Stimulated activated CD4-positive, alpha-beta T cell treated with anti-CD3 and anti-CD28 coated beads, Interleukin-4, amount 100 ng/mL, for 48 hours (primary cell): Measurements from ENCODE around the gene UPF1.
"Not testable (repeated sequence)": the region's sequence is repeated elsewhere in the genome, so short reads cannot be mapped to it uniquely, and the experiment has no call there.

ENCODE experiments used
- DNase-seq, 2 donors: peaks; one replicate each; pipeline ENCODE4 v3.0.0-alpha.2; 2020; ENCODE audit warnings: low read depth in 2 of 2

Gene UPF1

GRCh38 chr19:18799389-18799970 is 32.3 kb upstream of the UPF1 start:
- DNase-seq, result no peak

DNA sequence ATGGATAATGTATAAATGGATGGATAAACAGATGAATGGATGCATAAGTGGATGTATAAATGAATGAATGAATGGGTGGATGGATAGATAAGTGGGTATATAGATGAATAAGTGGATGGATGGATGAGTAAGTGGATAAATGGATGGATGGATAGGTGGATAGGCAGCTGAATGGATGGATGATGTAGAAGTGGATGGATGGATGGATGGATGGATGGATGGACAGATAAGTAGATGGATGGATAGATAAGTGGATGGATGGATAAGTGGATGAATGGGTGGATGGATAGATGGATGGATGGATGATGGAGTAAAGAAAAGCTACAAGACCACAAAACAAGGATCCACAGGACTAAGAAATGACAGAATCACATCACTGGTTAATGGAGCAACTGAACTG is 31.7 kb upstream of the UPF1 start:
- DNase-seq, result no peak

- DNase-seq, result no peak
Measured at GRCh38 chr19:18800636-18801035, 31.1 kb upstream of the UPF1 start.

- DNase-seq, result no peak
Measured at GRCh38 chr19:18802354-18802753, 29.4 kb upstream of the UPF1 start.

DNA sequence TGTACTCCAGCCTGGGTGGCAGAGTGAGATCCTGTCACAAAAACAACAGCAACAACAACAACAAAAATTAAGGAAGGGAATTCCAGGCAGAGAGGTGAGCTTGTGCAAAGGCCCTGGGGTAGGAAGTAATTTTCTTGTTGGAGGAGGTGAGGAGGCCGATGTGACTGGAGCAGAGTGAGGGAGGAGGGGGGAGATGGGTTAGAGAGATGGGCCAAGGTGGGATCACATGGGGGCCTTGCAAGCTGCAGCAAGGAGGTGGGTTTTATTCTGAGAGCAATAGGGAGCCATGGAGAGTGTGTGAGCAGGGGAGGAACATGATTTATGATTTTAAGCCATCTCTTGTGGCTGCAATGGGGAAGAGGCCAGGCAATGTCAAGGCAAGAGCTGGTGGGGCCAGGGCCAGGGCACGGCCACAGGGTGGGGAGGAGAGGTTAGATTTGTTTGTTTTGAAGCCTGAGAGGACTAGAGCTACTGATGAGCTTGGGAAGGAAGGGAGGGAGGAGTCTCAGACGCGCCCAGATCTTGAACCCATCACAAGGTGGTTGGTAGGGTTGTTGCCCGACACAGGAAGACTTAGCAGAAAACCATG is 28.1 kb upstream of the UPF1 start:
- DNase-seq, result no peak

DNA sequence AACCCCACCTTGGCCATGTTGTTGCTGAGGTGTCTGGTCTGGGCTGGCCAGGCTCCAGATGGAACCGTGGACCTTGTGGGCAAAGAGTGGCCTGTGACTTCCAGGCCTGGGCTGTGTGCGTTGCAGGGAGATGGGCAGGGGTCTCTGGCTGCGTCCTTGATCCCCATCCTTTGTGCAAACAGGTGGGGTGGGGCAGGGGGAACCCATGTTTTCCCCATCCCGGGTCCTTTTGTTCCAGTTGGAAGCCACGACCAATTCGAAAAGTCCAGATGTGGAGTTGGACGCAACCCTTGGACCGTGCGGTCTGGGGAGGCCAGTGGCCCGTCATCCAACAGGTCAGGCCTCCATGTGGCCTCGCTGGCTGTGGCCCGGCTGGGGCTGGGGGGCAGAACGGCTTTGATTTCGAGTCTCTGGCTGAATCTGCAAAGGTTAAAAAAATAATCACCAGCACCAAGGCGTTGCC is 27.6 kb upstream of the UPF1 start:
- DNase-seq, result no peak

DNA sequence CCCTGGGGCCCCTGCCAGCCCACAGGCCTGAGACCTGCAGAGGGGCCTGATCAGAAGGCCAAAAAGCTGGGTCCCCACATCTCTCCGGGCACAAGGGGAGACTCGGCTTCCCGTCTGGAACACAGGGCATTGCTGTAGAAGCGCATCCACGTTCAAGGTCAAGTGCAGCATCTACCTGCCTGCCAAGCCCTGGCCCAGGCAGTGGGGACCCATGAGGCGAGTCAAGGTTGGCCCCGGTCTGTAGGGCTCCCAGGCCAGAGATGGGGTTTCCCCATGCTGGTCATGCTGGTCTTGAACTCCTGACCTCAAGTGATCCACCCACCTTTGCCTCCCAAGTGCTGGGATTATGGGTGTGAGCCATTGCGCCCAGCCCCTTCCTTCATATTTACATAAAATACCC is 27.1 kb upstream of the UPF1 start:
- DNase-seq, result no peak

DNA sequence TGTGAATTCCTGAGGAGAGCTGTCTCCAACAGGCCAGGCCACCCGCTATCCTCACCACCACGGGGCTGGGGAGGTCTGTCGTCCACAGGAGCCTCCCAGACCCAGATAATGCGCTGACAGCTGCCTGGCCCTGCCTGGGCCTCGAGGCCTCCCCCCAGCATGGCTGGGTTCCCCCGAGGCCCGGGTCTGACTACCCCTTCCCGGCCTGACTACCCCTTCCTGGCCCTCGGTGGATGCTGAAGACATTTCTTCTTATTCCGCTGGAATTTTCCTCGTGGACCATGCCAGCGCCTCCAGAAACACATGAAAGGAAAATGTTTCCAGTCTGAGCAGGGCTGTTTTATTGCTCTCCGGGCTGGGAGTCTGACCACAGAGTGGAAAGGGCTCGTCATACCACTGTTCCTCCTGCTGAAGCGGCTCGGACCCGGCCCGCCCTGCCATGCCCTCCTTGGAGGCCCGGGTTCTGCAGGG is 23.9 kb upstream of the UPF1 start:
- no peak for DNase-seq

- no peak for DNase-seq
Measured at GRCh38 chr19:18809149-18809868, 22.4 kb upstream of the UPF1 start.

DNA sequence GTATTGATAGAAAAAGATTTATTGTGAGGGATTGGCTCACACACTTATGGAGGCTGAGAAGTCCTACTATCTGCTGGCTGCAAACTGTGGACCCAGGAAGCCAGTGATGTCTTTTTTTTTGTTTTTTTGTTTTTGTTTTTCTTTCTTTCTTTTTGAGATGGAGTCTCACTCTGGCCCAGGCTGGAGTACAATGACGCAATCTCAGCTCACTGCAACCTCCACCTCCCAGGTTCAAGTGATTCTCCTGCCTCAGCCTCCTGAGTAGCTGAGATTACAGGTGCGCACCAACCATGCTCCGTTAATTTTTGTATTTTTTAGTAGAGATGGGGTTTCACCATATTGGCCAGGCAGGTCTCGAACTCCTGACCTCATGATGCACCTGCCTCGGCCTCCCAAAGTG is 20.1 kb upstream of the UPF1 start:
- not testable (repeated sequence) for DNase-seq

GRCh38 chr19:18814063-18814462 is 17.7 kb upstream of the UPF1 start:
- DNase-seq, result no peak

- DNase-seq, result no peak
Measured at GRCh38 chr19:18815673-18816072, 16.1 kb upstream of the UPF1 start.

- not testable (repeated sequence) for DNase-seq
Measured at GRCh38 chr19:18816645-18817044, 15.1 kb upstream of the UPF1 start.

DNA sequence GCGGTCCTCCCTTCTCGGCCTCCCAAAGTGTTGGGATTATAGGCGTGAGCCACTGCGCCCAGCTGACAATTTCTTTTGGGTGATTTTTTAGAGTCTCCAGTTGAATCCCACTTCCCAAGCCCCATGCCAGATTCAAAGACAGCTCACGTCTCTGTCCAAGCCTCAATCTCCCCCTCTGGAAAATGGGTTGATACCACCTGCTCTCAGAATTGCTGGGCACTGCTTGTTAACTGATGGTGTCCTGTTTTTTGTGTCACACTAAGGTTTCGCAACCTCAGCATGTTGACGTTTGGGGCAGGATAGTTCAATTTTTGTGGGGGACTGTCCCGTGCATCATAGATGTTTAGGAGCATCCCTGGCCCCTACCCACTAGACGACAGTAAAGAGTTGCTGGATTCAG is 14.2 kb upstream of the UPF1 start:
- DNase-seq, result no peak

- no peak for DNase-seq
Measured at GRCh38 chr19:18828786-18829185, 3.0 kb upstream of the UPF1 start.

- no peak for DNase-seq
Measured at GRCh38 chr19:18830488-18830887, 1.3 kb upstream of the UPF1 start.

- DNase-seq, result no peak
Measured at GRCh38 chr19:18832306-18833140, 764 bp downstream of the UPF1 start.

GRCh38 chr19:18833141-18833476 is 1.4 kb downstream of the UPF1 start:
- no peak for DNase-seq

DNA sequence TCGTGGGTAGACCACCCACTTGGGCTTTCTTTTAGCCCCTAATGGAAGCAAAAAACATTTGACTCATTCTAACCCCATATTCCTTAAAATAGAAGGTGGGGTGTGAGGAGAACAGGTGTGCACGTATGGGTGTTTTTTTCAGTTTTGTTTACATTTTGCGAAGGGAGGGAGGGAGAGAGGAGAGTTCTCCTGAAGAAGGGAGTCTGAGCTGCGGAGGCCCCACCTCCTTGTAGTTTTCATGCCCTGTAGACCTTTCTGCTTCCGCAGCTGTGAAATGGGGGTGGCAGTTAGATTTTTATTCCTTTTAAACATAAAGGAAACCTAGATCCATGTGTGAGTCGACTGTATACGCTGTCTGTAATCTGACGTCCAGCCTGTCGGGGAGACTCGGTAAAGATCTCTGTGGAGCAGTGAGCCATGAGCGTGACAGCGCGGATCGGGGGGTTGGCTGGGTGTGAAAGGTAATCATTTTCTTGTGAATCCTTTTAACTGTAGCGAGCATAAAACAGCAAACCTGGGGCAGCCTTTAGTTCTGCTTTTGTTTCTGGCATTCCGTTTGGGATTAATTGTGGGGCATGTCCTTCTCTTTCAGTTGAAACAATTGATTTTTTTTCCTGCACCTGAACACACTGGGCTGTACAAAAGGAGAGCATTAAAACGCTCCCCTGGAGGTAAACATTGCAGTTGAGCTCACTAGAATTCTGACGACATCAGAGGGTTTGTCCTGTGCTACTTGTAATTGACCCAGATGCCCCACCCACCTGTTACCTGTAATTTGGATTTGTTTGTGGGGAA is 2.3 kb downstream of the UPF1 start:
- DNase-seq, result no peak

- no peak for DNase-seq
Measured at GRCh38 chr19:18834644-18834984, 2.9 kb downstream of the UPF1 start.

DNA sequence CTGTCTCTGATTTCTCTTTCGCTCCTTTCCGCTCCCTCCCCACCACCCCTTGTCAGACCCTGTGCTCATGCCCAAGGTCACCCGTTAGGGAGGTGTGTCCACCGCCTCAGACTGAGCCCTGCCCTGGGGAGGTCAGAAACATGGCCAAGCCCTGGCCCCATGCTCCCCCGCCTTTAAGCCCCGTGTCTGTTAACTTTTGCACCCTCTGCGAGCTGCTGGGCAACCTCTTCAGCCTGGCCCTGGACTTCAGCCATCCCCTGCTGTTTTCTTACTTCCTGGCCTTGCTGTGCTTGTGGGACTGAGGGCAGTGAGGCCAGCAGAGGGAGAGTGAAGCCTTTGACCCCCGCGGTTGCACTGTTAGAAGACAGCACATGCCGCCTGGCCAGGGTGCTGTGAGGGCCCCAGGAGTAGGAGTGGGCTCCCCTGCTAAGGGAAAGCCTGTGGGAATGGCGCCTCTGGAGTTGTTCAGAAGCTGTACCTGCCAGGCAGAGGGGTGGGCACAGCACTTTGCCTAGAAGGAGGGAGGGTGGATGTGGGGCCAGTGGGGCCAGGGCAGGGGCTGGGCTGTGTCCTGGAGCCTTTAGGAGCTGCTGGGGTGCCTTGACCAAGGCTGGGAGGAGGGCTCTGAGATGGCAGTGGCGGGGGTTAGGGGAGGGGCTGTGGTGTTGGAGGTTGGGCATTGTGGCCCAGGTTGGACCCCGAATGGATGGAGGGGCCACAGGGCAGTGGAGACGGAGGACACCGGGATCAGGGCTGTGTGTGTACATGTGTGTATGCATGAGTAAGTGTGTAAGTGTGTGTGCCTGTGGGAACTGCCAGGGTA is 7.9 kb downstream of the UPF1 start:
- DNase-seq, result no peak
